Activated naive CD8-positive, alpha-beta T cell (primary cell): ENCODE results near the gene ATP11B.

Experiments used
- H3K27ac Mint-ChIP-seq: one replicate; pipeline ENCODE4 v1.8.0; 2021; ENCODE audit warnings: mixed read lengths
- H3K27me3 Mint-ChIP-seq: one replicate; pipeline ENCODE4 v1.8.0; 2021; ENCODE audit warnings: mixed read lengths
- H3K36me3 Mint-ChIP-seq: one replicate; pipeline ENCODE4 v1.8.0; 2021; ENCODE audit warnings: mixed read lengths
- H3K4me1 Mint-ChIP-seq: one replicate; pipeline ENCODE4 v1.8.0; 2021; ENCODE audit warnings: low read depth, mixed read lengths
- H3K4me3 Mint-ChIP-seq: one replicate; pipeline ENCODE4 v1.8.0; 2021; ENCODE audit warnings: mild to moderate bottlenecking, mixed read lengths
- H3K9me3 Mint-ChIP-seq: one replicate; pipeline ENCODE4 v1.8.0; 2021; ENCODE audit warnings: low read depth, mixed read lengths

ATP11B gene

DNA sequence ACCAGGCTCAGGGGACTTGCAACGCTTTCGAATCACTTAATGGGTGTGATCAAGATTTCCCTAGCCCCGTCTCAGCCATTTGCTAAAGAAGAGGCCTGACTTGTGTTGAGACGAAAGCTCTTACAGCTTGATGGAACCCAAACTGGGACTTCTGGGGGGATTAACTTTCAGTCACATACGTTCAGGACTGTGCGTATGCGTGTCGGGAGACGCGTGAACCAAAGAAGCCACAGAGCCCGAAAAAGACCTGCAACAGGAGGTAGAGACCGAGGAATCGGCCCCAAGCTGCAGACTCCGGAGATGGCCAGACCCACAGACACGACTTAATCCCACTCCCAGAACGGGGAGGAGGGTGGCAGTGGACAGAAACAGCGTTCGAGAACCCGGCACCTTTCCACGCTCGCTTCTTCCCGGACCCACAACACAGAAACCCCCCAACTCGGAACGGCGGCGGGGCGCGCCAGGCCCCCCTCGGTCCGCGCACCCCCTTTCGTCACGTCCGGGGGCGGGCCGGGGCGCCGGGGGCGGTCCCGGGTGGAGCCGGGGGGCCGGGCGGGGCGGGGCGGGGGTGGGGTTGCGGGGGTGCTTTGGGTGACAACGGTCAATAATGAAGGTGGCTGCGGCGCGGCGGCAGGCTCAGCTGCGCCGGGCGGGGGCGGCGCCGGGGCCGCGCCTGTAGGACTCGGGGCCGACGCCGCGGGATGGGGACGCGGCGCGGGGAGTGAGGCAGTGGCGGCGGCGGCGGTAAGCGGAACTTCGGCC lies at the start of gene ATP11B:
Gene ATP11B, plus strand, starts transcription at position 604 of the 762 bp plus-strand sequence. CDS start 256 bp downstream, outside the sequence.
- Mint-ChIP-seq H3K9me3 (no peaks in the 10 kb centered on the region), H3K4me1 (peaks cover 29% of the 10 kb centered on the region), H3K4me3 (peak within 1 kb of the TSS; percentile 98), H3K36me3 (peaks cover 3% of the 10 kb centered on the region), H3K27ac (peak within 1 kb of the TSS; percentile 99), H3K27me3 (no peaks in the 10 kb centered on the region)

GRCh38 chr3:182746959-182747358 lies 46.3 kb upstream of the ATP11B start:
- H3K9me3 Mint-ChIP-seq: no peaks in the 10 kb centered on the region
- no peaks in the 10 kb centered on the region for H3K36me3 Mint-ChIP-seq
- H3K4me1 Mint-ChIP-seq: no peaks in the 10 kb centered on the region
- H3K4me3 Mint-ChIP-seq: no peak overlapping the region
- no peak overlapping the region for H3K27ac Mint-ChIP-seq
- H3K27me3 Mint-ChIP-seq: no peaks in the 10 kb centered on the region

DNA sequence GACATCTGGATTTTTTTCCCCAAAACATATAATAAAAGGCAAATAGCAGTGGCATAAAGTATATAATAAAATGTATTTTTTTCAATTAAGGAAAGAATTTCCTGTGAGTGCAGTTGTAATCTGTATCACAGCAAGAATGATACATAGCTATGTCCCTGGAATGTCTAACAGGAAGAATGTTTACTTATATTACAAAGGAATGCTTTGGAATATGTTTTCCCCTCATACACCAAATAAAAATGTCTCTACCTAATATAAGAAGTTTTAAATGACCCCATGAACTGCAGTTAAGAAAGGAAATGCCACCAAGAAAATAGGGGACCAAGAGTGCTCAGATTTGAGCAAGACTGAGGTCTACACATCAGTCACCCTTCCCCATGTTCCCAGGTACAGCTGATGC lies 38.0 kb upstream of the ATP11B start:
- Mint-ChIP-seq H3K4me3 (no peak overlapping the region), H3K27me3 (no peaks in the 10 kb centered on the region), H3K9me3 (no peaks in the 10 kb centered on the region), H3K27ac (no peak overlapping the region), H3K36me3 (no peaks in the 10 kb centered on the region), H3K4me1 (no peaks in the 10 kb centered on the region)

GRCh38 chr3:182755712-182756111 lies 37.6 kb upstream of the ATP11B start:
- H3K4me3 Mint-ChIP-seq: no peak overlapping the region
- H3K27ac Mint-ChIP-seq: no peak overlapping the region
- no peaks in the 10 kb centered on the region for H3K27me3 Mint-ChIP-seq
- H3K4me1 Mint-ChIP-seq: no peaks in the 10 kb centered on the region
- no peaks in the 10 kb centered on the region for H3K36me3 Mint-ChIP-seq
- no peaks in the 10 kb centered on the region for H3K9me3 Mint-ChIP-seq

GRCh38 chr3:182760576-182761164 lies 32.6 kb upstream of the ATP11B start:
- no peak overlapping the region for H3K27ac Mint-ChIP-seq
- H3K36me3 Mint-ChIP-seq: no peaks in the 10 kb centered on the region
- no peak overlapping the region for H3K4me3 Mint-ChIP-seq

GRCh38 chr3:182763896-182764295 lies 29.4 kb upstream of the ATP11B start:
- no peaks in the 10 kb centered on the region for H3K36me3 Mint-ChIP-seq
- H3K4me3 Mint-ChIP-seq: no peak overlapping the region
- H3K27me3 Mint-ChIP-seq: peaks cover 5% of the 10 kb centered on the region
- H3K9me3 Mint-ChIP-seq: no peaks in the 10 kb centered on the region
- H3K27ac Mint-ChIP-seq: no peak overlapping the region
- no peaks in the 10 kb centered on the region for H3K4me1 Mint-ChIP-seq

More at GRCh38 chr3:182760576-182761164, 32.6 kb upstream of the ATP11B start:
- Mint-ChIP-seq H3K27me3 (peaks cover 5% of the 10 kb centered on the region), H3K9me3 (no peaks in the 10 kb centered on the region), H3K4me1 (no peaks in the 10 kb centered on the region)

- Mint-ChIP-seq H3K27me3 (peaks cover 5% of the 10 kb centered on the region), H3K27ac (no peak overlapping the region), H3K4me1 (no peaks in the 10 kb centered on the region), H3K36me3 (no peaks in the 10 kb centered on the region), H3K4me3 (no peak overlapping the region), H3K9me3 (no peaks in the 10 kb centered on the region)
Observed at GRCh38 chr3:182765287-182765686, 28.0 kb upstream of the ATP11B start.

DNA sequence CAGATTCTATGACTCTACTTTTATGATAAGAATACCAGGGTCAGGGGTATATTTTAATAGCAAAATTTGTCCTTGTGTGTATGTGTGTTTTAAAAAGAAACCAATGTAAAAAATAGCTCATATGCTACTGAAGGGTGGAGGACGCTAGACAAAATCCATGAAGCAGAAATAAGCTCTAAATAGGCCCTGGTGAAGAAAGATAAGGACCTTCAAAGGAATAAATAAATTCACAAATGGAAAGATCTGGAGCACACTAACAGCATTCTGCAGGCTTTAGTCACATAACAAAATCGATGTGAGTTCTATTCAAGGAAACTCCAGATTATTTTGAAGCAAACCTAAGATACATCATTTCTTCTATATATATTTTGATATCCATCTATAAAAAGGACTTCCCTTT lies 27.2 kb upstream of the ATP11B start:
- no peaks in the 10 kb centered on the region for H3K4me1 Mint-ChIP-seq
- no peak overlapping the region for H3K27ac Mint-ChIP-seq
- H3K27me3 Mint-ChIP-seq: peaks cover 5% of the 10 kb centered on the region
- no peak overlapping the region for H3K4me3 Mint-ChIP-seq
- H3K9me3 Mint-ChIP-seq: no peaks in the 10 kb centered on the region
- no peaks in the 10 kb centered on the region for H3K36me3 Mint-ChIP-seq

DNA sequence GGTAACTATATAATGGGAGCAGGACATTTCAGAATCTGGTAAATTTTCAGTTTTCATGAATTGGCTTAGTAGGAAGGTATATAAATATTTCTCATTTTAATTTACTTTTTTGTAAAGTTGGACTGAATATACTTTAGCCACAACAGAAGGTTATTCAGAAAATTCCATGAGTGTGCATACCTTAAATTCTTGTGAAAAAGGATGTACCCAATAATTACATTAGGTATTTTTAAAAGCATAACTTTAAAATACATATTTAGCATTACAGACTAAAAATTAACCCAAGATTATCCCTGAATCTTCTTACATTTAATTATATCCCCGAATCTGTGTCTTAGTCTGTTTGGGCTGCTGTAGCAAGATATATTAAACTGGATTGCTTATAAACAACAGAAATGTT lies 24.9 kb upstream of the ATP11B start:
- Mint-ChIP-seq H3K4me1 (no peaks in the 10 kb centered on the region), H3K9me3 (no peaks in the 10 kb centered on the region), H3K27me3 (peaks cover 5% of the 10 kb centered on the region), H3K4me3 (no peak overlapping the region), H3K27ac (no peak overlapping the region), H3K36me3 (no peaks in the 10 kb centered on the region)

GRCh38 chr3:182769673-182770072 lies 23.6 kb upstream of the ATP11B start:
- no peaks in the 10 kb centered on the region for H3K27me3 Mint-ChIP-seq
- no peak overlapping the region for H3K4me3 Mint-ChIP-seq

GRCh38 chr3:182782149-182782548 lies 11.2 kb upstream of the ATP11B start:
- Mint-ChIP-seq H3K4me1 (no peaks in the 10 kb centered on the region), H3K9me3 (no peaks in the 10 kb centered on the region), H3K4me3 (no peak overlapping the region), H3K27ac (no peak overlapping the region), H3K27me3 (peaks cover 12% of the 10 kb centered on the region), H3K36me3 (peaks cover 2% of the 10 kb centered on the region)

More at GRCh38 chr3:182769673-182770072, 23.6 kb upstream of the ATP11B start:
- no peaks in the 10 kb centered on the region for H3K36me3 Mint-ChIP-seq
- no peak overlapping the region for H3K27ac Mint-ChIP-seq
- H3K4me1 Mint-ChIP-seq: no peaks in the 10 kb centered on the region
- H3K9me3 Mint-ChIP-seq: peaks cover 5% of the 10 kb centered on the region

DNA sequence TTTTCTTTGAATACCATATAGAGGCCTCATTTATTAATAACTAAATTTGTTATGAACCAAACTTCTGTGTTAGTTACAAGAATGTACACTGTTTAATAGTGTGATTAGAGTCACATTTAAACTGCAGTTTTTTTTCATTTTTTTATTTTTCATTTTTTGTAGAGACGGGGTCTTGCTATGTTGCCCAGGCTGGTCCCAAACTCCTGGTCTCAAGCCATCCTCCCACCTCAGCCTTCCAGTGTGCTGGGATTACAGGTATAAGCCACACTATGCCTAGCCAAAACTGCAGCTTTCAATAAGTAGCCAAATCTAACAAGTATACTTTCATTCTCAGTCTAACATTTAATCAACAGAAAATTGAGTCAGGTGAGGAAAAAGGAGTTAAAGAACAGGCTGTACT lies 10.2 kb upstream of the ATP11B start:
- peaks cover 12% of the 10 kb centered on the region for H3K27me3 Mint-ChIP-seq
- no peaks in the 10 kb centered on the region for H3K36me3 Mint-ChIP-seq
- H3K4me3 Mint-ChIP-seq: no peak overlapping the region
- H3K27ac Mint-ChIP-seq: no peak overlapping the region
- no peaks in the 10 kb centered on the region for H3K9me3 Mint-ChIP-seq
- H3K4me1 Mint-ChIP-seq: peaks cover 1% of the 10 kb centered on the region

DNA sequence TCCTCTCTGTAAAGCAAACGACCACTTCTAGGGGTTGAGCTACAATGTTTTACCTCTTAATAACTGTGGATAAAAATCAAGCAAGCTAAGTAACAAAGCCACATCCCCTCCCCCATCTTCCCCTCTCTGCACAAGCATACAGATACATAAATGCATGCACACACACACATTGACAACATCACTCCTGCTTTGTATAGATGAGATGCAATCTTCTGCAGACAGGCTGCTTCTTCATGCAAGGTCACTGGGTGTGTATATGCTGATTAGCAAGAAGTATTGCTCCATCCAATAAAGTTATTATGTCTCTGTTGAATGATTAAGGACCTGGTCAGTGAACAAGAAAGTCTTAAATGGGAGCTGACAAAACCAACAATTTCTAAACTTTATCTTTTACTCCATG lies 8.8 kb upstream of the ATP11B start:
- Mint-ChIP-seq H3K27me3 (peaks cover 12% of the 10 kb centered on the region), H3K36me3 (no peaks in the 10 kb centered on the region), H3K4me3 (no peak overlapping the region), H3K9me3 (no peaks in the 10 kb centered on the region), H3K27ac (no peak overlapping the region), H3K4me1 (peaks cover 1% of the 10 kb centered on the region)

DNA sequence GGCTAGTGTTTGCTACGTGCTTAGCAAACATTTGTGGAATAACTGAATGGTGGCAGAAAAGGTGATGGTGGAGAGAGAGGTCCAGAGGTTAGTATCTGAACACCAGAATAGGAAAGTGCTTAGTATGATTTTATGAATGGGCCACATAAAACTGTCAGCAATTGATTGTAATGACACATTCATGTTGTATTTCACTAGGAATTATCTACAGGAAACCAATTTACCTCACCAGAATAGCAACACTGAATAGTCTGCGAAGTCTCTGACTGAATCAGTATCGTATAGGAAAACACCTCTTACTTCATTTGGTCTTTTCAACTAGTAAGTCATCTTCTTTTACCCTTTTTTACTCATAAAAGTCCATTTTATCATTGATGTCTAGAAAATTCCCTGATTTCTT lies 8.2 kb upstream of the ATP11B start:
- Mint-ChIP-seq H3K4me1 (peaks cover 1% of the 10 kb centered on the region), H3K36me3 (no peaks in the 10 kb centered on the region), H3K9me3 (no peaks in the 10 kb centered on the region), H3K27ac (no peak overlapping the region), H3K4me3 (no peak overlapping the region), H3K27me3 (peaks cover 10% of the 10 kb centered on the region)

GRCh38 chr3:182785756-182786155 lies 7.5 kb upstream of the ATP11B start:
- Mint-ChIP-seq H3K4me1 (peaks cover 1% of the 10 kb centered on the region), H3K36me3 (no peaks in the 10 kb centered on the region), H3K9me3 (no peaks in the 10 kb centered on the region)

More at GRCh38 chr3:182785756-182786155, 7.5 kb upstream of the ATP11B start:
- peaks cover 10% of the 10 kb centered on the region for H3K27me3 Mint-ChIP-seq
- H3K27ac Mint-ChIP-seq: no peak overlapping the region
- H3K4me3 Mint-ChIP-seq: no peak overlapping the region
